Measurements from ENCODE around the gene SSPN.
"Not testable (repeated sequence)": the region's sequence is repeated elsewhere in the genome, so short reads cannot be mapped to it uniquely, and the experiment has no call there.

Gene SSPN

GRCh38 chr12:26235465-26235864 is 40.1 kb downstream of the SSPN start:
- not testable (repeated sequence) for H3K4me3 ChIP-seq (ENCODE audit: low read depth, low read length); H3K9me3 ChIP-seq (ENCODE audit: control insufficient read depth, insufficient read depth, low read length); H3K36me3 ChIP-seq (ENCODE audit: control insufficient read depth, insufficient read depth, low read length); H3K4me1 ChIP-seq (ENCODE audit: control insufficient read depth, insufficient read depth, low read length); H3K27me3 ChIP-seq (ENCODE audit: control insufficient read depth, insufficient read depth, low read length); H3K9ac ChIP-seq (ENCODE audit: low read depth, low read length)

DNA sequence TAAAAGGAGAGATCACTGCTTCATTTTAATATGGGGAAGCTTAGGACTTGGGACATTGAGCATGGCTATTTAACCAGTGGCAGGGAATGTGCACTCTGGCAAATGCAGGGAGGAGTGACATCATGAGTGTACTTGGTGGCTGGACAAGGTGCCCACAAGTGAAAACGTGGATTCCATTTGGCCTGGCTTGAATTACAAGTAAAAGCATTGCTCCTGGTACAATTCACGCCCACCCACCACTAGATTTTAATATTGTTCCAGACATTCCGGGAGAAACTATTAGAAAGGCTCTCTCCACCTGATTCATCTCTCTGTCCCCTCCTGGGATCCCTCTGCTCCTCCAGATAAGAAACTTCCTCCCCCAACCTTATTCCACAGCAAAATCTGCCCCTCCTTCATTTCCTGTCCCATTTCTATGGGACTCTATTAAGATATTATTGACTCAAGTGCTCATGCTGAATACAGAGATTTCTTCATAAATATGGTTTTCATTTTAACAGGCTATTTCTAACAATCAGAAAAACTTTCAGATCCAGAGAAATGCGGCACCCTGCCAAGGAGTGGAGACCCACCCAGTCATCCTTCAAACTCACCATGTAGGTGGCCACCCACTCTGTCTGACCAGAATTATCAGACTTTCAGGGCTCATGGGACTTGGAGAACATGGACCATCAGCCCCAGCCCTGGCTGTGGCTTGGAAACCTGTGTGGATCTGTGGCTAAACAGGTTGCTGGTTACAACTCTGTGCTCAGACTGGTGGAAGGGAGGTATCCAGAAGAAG is 43.2 kb downstream of the SSPN start:
- Histone ChIP-seq H3K36me3 (ENCODE audit: control insufficient read depth, insufficient read depth, low read length) (no peaks in the 10 kb centered on the region), H3K4me3 (ENCODE audit: low read depth, low read length) (no peak overlapping the region), H3K9ac (ENCODE audit: low read depth, low read length) (no peak overlapping the region), H3K9me3 (ENCODE audit: control insufficient read depth, insufficient read depth, low read length) (no peaks in the 10 kb centered on the region), H3K27me3 (ENCODE audit: control insufficient read depth, insufficient read depth, low read length) (no peaks in the 10 kb centered on the region), H3K4me1 (ENCODE audit: control insufficient read depth, insufficient read depth, low read length) (no peaks in the 10 kb centered on the region)

DNA sequence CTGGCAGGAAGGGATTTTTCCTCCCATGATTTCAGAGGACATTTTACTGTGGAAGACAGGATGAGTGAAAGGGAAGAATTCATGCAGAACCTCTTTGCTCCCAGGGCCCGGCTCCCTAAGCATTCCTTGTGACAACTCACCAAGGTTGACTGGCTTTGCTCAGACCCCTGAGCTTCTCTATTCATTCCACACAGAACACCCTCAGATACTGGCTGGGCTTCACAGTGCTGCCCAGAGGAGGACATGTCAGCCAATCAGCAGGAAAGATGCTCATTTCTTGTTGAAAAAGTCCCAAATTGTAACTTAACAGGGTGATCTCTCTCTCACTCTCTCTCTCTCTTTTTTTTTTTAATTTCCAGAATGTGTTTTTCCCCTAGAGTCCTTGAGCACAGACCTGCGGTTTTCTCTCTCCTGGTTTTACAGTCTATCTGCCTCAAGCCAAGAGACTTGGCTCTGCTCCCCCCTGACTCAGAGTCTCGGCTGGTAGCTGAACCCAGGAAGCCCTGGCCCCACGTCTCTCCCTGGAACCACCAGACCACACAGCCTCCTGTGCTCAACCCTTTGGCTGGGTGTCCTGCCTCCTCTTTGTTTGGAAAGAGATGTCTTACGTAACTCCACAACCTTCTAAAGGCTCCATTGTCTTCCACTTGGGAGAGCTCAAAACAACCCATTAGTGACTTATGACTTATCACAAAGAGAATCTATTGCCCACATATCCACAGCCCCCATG is 43.9 kb downstream of the SSPN start:
- H3K4me1 ChIP-seq (ENCODE audit: control insufficient read depth, insufficient read depth, low read length), result no peaks in the 10 kb centered on the region

DNA sequence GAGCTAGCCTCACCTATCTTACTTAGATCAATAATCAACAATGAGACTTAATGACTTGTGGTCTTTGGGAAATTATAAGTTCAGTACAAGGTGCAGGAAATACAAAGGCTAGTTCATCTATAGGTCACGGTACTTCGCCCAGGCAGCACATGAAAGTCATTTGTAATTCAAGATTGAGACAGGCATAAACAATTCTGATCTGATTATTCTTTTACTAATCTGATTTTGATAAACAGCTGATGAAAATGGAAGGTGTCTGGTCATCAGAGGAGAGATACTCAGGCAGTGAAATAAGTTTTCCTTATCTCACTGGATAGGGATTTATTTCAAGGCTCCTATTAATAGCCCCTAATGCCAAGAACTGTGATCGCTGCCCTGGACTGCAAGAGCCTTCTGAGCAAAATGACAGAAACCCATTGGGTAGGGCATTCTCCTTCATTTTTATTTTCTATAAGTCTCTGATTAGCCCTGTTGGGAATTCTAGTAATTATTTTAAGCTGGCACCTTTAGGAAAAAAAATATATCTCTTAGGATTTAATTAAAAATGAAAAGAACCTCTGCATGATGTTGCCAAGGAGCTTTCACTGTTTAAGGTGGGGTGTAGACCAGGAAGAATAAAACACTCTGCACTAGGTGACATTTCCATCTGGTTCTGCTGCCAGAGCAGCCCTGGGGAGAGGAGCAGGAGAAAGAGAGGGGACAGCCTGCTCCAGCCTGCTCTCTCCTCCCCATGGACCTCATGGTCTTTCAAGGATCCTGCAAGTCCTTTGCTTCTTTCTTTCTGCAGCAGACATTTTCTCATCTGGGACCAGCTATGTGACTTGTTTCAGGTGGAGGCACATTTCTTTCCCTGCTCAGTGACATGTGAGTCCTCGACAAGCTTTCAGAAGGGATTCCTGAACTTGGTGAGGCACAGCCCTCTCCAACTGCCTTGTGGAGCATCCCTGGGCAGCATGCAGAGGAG is 44.8 kb downstream of the SSPN start:
- no peaks in the 10 kb centered on the region for H3K9me3 ChIP-seq (ENCODE audit: control insufficient read depth, insufficient read depth, low read length)
- no peaks in the 10 kb centered on the region for H3K36me3 ChIP-seq (ENCODE audit: control insufficient read depth, insufficient read depth, low read length)
- H3K4me1 ChIP-seq (ENCODE audit: control insufficient read depth, insufficient read depth, low read length), result no peaks in the 10 kb centered on the region
- H3K4me3 ChIP-seq (ENCODE audit: low read depth, low read length), result no peak overlapping the region
- H3K9ac ChIP-seq (ENCODE audit: low read depth, low read length), result no peak overlapping the region
- H3K27me3 ChIP-seq (ENCODE audit: control insufficient read depth, insufficient read depth, low read length), result no peaks in the 10 kb centered on the region

More for the DNA sequence above, 43.9 kb downstream of the SSPN start:
- Histone ChIP-seq H3K27me3 (ENCODE audit: control insufficient read depth, insufficient read depth, low read length) (no peaks in the 10 kb centered on the region), H3K9ac (ENCODE audit: low read depth, low read length) (no peak overlapping the region), H3K4me3 (ENCODE audit: low read depth, low read length) (no peak overlapping the region), H3K36me3 (ENCODE audit: control insufficient read depth, insufficient read depth, low read length) (no peaks in the 10 kb centered on the region), H3K9me3 (ENCODE audit: control insufficient read depth, insufficient read depth, low read length) (no peaks in the 10 kb centered on the region)

- no peak overlapping the region for H3K9ac ChIP-seq (ENCODE audit: low read depth, low read length)
- no peak overlapping the region for H3K4me3 ChIP-seq (ENCODE audit: low read depth, low read length)
- H3K9me3 ChIP-seq (ENCODE audit: control insufficient read depth, insufficient read depth, low read length), result no peaks in the 10 kb centered on the region
- H3K4me1 ChIP-seq (ENCODE audit: control insufficient read depth, insufficient read depth, low read length), result no peaks in the 10 kb centered on the region
- no peaks in the 10 kb centered on the region for H3K36me3 ChIP-seq (ENCODE audit: control insufficient read depth, insufficient read depth, low read length)
- H3K27me3 ChIP-seq (ENCODE audit: control insufficient read depth, insufficient read depth, low read length), result no peaks in the 10 kb centered on the region
Measured at GRCh38 chr12:26241080-26241479, 45.7 kb downstream of the SSPN start.

- no peaks in the 10 kb centered on the region for H3K27me3 ChIP-seq (ENCODE audit: control insufficient read depth, insufficient read depth, low read length)
- no peaks in the 10 kb centered on the region for H3K4me1 ChIP-seq (ENCODE audit: control insufficient read depth, insufficient read depth, low read length)
- H3K36me3 ChIP-seq (ENCODE audit: control insufficient read depth, insufficient read depth, low read length), result no peaks in the 10 kb centered on the region
- H3K4me3 ChIP-seq (ENCODE audit: low read depth, low read length), result no peak overlapping the region
- no peak overlapping the region for H3K9ac ChIP-seq (ENCODE audit: low read depth, low read length)
- H3K9me3 ChIP-seq (ENCODE audit: control insufficient read depth, insufficient read depth, low read length), result no peaks in the 10 kb centered on the region
Measured at GRCh38 chr12:26242683-26243082, 47.3 kb downstream of the SSPN start.

GRCh38 chr12:26244503-26244902 is 49.1 kb downstream of the SSPN start:
- no peaks in the 10 kb centered on the region for H3K4me1 ChIP-seq (ENCODE audit: control insufficient read depth, insufficient read depth, low read length)
- no peak overlapping the region for H3K4me3 ChIP-seq (ENCODE audit: low read depth, low read length)
- H3K9me3 ChIP-seq (ENCODE audit: control insufficient read depth, insufficient read depth, low read length), result peaks cover 3% of the 10 kb centered on the region
- no peak overlapping the region for H3K9ac ChIP-seq (ENCODE audit: low read depth, low read length)
- no peaks in the 10 kb centered on the region for H3K36me3 ChIP-seq (ENCODE audit: control insufficient read depth, insufficient read depth, low read length)
- no peaks in the 10 kb centered on the region for H3K27me3 ChIP-seq (ENCODE audit: control insufficient read depth, insufficient read depth, low read length)

GRCh38 chr12:26245175-26245942 is 50.0 kb downstream of the SSPN start:
- H3K36me3 ChIP-seq (ENCODE audit: control insufficient read depth, insufficient read depth, low read length), result no peaks in the 10 kb centered on the region
- H3K9me3 ChIP-seq (ENCODE audit: control insufficient read depth, insufficient read depth, low read length), result peaks cover 4% of the 10 kb centered on the region
- H3K27me3 ChIP-seq (ENCODE audit: control insufficient read depth, insufficient read depth, low read length), result no peaks in the 10 kb centered on the region
- no peak overlapping the region for H3K9ac ChIP-seq (ENCODE audit: low read depth, low read length)
- no peaks in the 10 kb centered on the region for H3K4me1 ChIP-seq (ENCODE audit: control insufficient read depth, insufficient read depth, low read length)
- H3K4me3 ChIP-seq (ENCODE audit: low read depth, low read length), result no peak overlapping the region

DNA sequence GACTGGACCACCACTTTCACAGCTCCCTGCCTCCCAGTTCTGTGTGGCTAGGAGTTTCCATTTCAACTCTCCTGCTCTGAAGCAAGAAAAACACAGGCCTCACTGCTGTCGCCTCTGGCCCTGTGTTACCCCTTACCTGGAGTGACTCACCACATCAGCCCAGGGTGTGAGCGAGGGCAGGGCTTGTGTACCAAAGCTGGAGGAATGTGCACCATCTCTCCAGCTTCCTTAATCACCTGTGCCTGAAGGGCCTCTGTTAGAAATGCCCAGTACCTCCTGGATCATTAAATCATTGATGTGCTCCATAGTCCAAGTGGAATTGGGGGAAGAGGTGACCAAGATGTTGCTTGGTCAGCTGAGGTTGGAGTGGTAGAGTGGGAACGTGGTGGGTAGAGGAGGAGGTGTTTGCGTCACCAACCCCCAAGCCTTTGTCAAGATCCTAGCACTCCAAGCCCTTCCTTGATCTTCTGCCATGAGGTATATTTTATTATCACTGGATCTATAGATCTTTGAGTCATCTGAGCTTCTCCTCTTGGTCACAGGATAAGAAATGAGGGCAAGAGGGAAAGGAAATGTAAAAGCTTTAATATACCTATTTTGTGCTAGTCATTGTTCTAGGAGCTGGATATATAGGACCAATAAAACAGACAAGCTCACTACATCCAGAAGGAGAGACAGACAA is 51.3 kb downstream of the SSPN start:
- Histone ChIP-seq H3K9ac (ENCODE audit: low read depth, low read length) (no peak overlapping the region), H3K27me3 (ENCODE audit: control insufficient read depth, insufficient read depth, low read length) (no peaks in the 10 kb centered on the region), H3K4me1 (ENCODE audit: control insufficient read depth, insufficient read depth, low read length) (no peaks in the 10 kb centered on the region), H3K36me3 (ENCODE audit: control insufficient read depth, insufficient read depth, low read length) (no peaks in the 10 kb centered on the region), H3K4me3 (ENCODE audit: low read depth, low read length) (no peak overlapping the region), H3K9me3 (ENCODE audit: control insufficient read depth, insufficient read depth, low read length) (peaks cover 4% of the 10 kb centered on the region)

DNA sequence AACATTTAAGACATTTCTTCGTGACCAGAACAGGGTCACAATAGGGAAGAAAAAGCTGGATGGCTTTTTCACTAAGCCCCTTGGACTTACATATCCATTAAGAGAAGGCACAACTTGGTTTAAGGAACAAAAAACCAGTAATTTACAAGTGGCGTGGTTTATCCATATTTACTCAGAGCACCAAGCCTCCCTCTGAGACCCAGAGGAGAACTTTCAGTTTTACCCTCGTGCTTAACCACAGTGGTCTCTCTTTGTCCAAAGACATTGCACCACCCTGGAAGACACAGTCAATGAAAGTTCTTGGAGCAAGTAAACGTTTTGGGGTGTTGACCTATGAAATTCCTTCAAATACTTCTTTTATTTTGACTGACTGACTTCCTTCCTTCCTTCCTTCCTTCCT is 52.5 kb downstream of the SSPN start:
- Histone ChIP-seq H3K9me3 (ENCODE audit: control insufficient read depth, insufficient read depth, low read length) (peaks cover 4% of the 10 kb centered on the region), H3K36me3 (ENCODE audit: control insufficient read depth, insufficient read depth, low read length) (no peaks in the 10 kb centered on the region), H3K4me3 (ENCODE audit: low read depth, low read length) (no peak overlapping the region), H3K27me3 (ENCODE audit: control insufficient read depth, insufficient read depth, low read length) (no peaks in the 10 kb centered on the region), H3K4me1 (ENCODE audit: control insufficient read depth, insufficient read depth, low read length) (no peaks in the 10 kb centered on the region), H3K9ac (ENCODE audit: low read depth, low read length) (no peak overlapping the region)

Measured in iPS-15b (cell line).